Fibroblast of lung (primary cell): ENCODE results near the gene RAB43.

Source experiments
- EZH2 ChIP-seq: IDR thresholded peaks from 2 replicates; pipeline ENCODE4 v1.5.1; 2012; ENCODE audit warnings: low read length, control low read depth, mild to moderate bottlenecking; ENCODE audit errors: missing control alignments
- TF ChIP-seq, protein P1 (sequence below), 2 donors: IDR thresholded peaks in 1 of 2; conservative IDR thresholded peaks in 1 of 2; 1 replicate in 1 of 2; 2 replicates in 1 of 2; pipeline ENCODE4 v1.5.1; 2011 to 2012; ENCODE audit warnings: low read length in 2 of 2, control low read depth in 1 of 2, inconsistent platforms in 1 of 2, low read depth in 1 of 2, mild to moderate bottlenecking in 1 of 2

DNA sequence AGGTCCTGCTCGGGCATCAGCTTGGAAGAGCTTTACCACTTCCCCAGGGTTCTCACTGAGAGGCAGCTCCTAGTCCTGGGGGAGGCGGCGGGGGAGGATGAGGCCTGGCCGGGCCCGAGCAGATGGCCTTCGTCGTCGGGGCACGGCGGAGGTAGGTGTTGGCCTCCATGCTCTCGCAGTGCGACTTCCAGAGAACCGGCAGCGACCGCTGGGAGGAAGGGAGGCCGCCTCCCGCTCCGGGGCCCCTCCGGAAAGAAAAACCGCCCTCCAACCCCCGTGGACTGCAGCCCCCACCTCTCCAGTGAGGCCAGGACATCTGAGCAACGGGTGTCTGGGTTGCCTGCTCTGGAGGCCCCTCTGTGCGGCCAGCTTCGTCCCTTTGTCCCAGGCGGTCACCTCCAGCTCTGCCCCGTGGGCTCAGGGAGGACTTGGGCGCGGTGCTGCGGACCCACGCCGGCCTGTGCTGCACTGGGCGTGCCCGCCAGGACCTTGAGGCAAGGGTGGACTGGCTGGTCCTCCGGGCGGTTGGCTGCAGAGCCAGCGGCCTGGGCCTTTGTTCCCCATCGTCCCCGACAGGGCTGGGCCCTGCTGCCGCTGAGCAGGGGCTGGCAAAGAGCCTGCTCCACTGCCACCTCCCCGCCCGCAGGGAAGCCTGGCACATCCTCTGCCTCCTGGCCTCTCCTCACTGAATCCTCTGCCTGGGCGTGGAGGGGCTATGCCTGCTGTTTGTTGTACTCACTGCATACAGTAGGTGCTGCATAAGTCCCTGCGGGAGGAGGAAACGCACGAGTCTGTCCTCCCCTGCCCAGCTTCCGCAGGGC, 74.7 kb downstream of the RAB43 start:
- TF ChIP-seq EZH2, result no peak
- TF ChIP-seq, protein P1, sequence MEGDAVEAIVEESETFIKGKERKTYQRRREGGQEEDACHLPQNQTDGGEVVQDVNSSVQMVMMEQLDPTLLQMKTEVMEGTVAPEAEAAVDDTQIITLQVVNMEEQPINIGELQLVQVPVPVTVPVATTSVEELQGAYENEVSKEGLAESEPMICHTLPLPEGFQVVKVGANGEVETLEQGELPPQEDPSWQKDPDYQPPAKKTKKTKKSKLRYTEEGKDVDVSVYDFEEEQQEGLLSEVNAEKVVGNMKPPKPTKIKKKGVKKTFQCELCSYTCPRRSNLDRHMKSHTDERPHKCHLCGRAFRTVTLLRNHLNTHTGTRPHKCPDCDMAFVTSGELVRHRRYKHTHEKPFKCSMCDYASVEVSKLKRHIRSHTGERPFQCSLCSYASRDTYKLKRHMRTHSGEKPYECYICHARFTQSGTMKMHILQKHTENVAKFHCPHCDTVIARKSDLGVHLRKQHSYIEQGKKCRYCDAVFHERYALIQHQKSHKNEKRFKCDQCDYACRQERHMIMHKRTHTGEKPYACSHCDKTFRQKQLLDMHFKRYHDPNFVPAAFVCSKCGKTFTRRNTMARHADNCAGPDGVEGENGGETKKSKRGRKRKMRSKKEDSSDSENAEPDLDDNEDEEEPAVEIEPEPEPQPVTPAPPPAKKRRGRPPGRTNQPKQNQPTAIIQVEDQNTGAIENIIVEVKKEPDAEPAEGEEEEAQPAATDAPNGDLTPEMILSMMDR (conservative IDR thresholded peaks at IDR 0.05 in 1 of 2, IDR thresholded peaks at IDR 0.05 in 1 of 2; ENCODE audit: low read depth in 1 of 2, low read length in 2 of 2), result no peak
